ENCODE results near the gene PLEKHG5. TPM values are rescaled to one million over a fixed set of nuclear protein-coding genes. Genes with fewer than 3 reads are reported as not detected.
A peak's percentile ranks its signal among the peaks of the same experiment; 100 is the strongest.

PLEKHG5 gene
- total RNA-seq, 1 donor from 2014 or later, result 42.9 TPM

GRCh38 chr1:6506210-6507036, 15.0 kb upstream of the PLEKHG5 start:
- FAIRE-seq (no peak), DNase-seq (ENCODE audit: low read depth) (no peak)
- Histone ChIP-seq H3K36me3 (ENCODE audit: control insufficient read depth, insufficient read depth, low read length) (no peaks in the 10 kb centered on the region), H3K4me3 (ENCODE audit: low read depth, low read length) (no peak overlapping the region), H3K27me3 (ENCODE audit: control insufficient read depth, insufficient read depth, low read length) (peaks cover 2% of the 10 kb centered on the region)
- TF ChIP-seq CTCF (IDR thresholded peaks at IDR 0.05; ENCODE audit: insufficient read depth, low read length, severe bottlenecking), result no peak

GRCh38 chr1:6505367-6506209, 14.1 kb upstream of the PLEKHG5 start:
- TF ChIP-seq CTCF (IDR thresholded peaks at IDR 0.05; ENCODE audit: insufficient read depth, low read length, severe bottlenecking), result no peak
- Histone ChIP-seq H3K4me3 (ENCODE audit: low read depth, low read length) (no peak overlapping the region), H3K36me3 (ENCODE audit: control insufficient read depth, insufficient read depth, low read length) (no peaks in the 10 kb centered on the region), H3K27me3 (ENCODE audit: control insufficient read depth, insufficient read depth, low read length) (peaks cover 5% of the 10 kb centered on the region)
- peak; percentile 70 for FAIRE-seq
- DNase-seq (ENCODE audit: low read depth), result no peak

- Histone ChIP-seq H3K4me3 (ENCODE audit: low read depth, low read length) (no peak overlapping the region), H3K27me3 (ENCODE audit: control insufficient read depth, insufficient read depth, low read length) (peaks cover 5% of the 10 kb centered on the region), H3K36me3 (ENCODE audit: control insufficient read depth, insufficient read depth, low read length) (no peaks in the 10 kb centered on the region)
- no peak for TF ChIP-seq CTCF (IDR thresholded peaks at IDR 0.05; ENCODE audit: insufficient read depth, low read length, severe bottlenecking)
- DNase-seq (ENCODE audit: low read depth) (no peak), FAIRE-seq (no peak)
These were observed 13.4 kb upstream of the PLEKHG5 start for GRCh38 chr1:6504887-6505286.

GRCh38 chr1:6503884-6504602, 12.6 kb upstream of the PLEKHG5 start:
- Histone ChIP-seq H3K27me3 (ENCODE audit: control insufficient read depth, insufficient read depth, low read length) (peaks cover 5% of the 10 kb centered on the region), H3K36me3 (ENCODE audit: control insufficient read depth, insufficient read depth, low read length) (no peaks in the 10 kb centered on the region), H3K4me3 (ENCODE audit: low read depth, low read length) (no peak overlapping the region)
- TF ChIP-seq CTCF (IDR thresholded peaks at IDR 0.05; ENCODE audit: insufficient read depth, low read length, severe bottlenecking), result no peak
- DNase-seq (ENCODE audit: low read depth), result no peak
- no peak for FAIRE-seq

- FAIRE-seq, result no peak
- H3K27me3 ChIP-seq (ENCODE audit: control insufficient read depth, insufficient read depth, low read length), result peaks cover 5% of the 10 kb centered on the region
- no peak for DNase-seq (ENCODE audit: low read depth)
- no peaks in the 10 kb centered on the region for H3K36me3 ChIP-seq (ENCODE audit: control insufficient read depth, insufficient read depth, low read length)
- no peak for TF ChIP-seq CTCF (IDR thresholded peaks at IDR 0.05; ENCODE audit: insufficient read depth, low read length, severe bottlenecking)
- no peak overlapping the region for H3K4me3 ChIP-seq (ENCODE audit: low read depth, low read length)
These were observed 10.8 kb upstream of the PLEKHG5 start for GRCh38 chr1:6502000-6502891.
